Measurements from ENCODE around the gene GRIP1. TPM values are rescaled to one million over a fixed set of nuclear protein-coding genes. Genes with fewer than 3 reads are reported as not detected.

GRIP1 gene
- total RNA-seq, 2 experiments from 2014 or later, result 0.53 to 0.95 TPM

- Mint-ChIP-seq H3K9me3 (no peaks in the 10 kb centered on the region), H3K27me3 (peaks cover 2% of the 10 kb centered on the region), H3K4me3 (no peak overlapping the region), H3K36me3 (no peaks in the 10 kb centered on the region), H3K4me1 (ENCODE audit: low read depth) (peaks cover 16% of the 10 kb centered on the region), H3K27ac (no peak overlapping the region)
- no peak for DNase-seq
- ChIA-PET CTCF (interaction anchor here (0.6 to 2.2 kb wide), 13 partner anchors 12 to 1877 kb away, joined by 3 to 19 read pairs (median 3); no protein-coding TSS in a partner anchor), POLR2A (no interaction called here)
- intact Hi-C loops (cut with micrococcal nuclease), result no loop called here
Measured at GRCh38 chr12:66708704-66709456, 30.0 kb upstream of the GRIP1 start.

DNA sequence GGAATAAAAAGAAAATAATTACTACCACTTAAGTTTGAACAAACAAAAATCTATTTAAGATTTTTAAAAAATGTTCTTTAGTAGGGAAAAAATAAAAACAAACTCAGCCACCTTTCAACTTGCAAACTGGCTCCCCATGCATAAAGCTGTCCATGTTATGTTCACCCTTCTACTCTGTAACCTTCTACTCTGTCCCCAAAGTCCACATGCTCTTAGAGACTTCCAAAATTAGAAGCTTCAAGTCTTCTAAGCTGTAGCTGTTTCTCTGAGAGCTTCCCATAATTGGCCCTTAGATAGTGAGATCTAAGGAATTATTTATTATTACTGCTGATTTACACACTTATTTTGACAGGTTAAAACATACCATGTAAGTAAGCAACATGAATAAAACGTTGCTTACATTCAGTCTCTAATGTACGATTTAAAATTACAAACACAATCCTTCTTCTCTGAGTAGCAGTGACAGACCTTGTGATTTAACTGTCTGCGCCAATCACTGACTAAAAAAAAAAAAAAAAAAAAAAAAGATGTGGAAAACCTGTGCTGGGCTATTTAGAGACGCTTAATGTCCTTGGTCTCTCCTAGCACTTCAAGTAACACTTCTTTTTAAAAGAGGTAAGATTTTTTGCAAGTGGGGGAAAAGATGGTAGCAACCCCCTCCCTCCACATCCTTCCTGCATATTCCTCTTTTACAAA, 28.3 kb upstream of the GRIP1 start:
- CTCF ChIA-PET, result no interaction called here
- no peak for DNase-seq
- intact Hi-C loops (cut with micrococcal nuclease), result no loop called here
- H3K9me3 Mint-ChIP-seq, result no peaks in the 10 kb centered on the region
- peaks cover 9% of the 10 kb centered on the region for H3K4me1 Mint-ChIP-seq (ENCODE audit: low read depth)
- no peak overlapping the region for H3K27ac Mint-ChIP-seq
- POLR2A ChIA-PET, result no interaction called here
- no peaks in the 10 kb centered on the region for H3K36me3 Mint-ChIP-seq
- H3K4me3 Mint-ChIP-seq, result no peak overlapping the region
- peaks cover 13% of the 10 kb centered on the region for H3K27me3 Mint-ChIP-seq

- Mint-ChIP-seq H3K27ac (no peak overlapping the region), H3K27me3 (peaks cover 23% of the 10 kb centered on the region), H3K9me3 (peaks cover 2% of the 10 kb centered on the region), H3K36me3 (no peaks in the 10 kb centered on the region), H3K4me3 (no peak overlapping the region), H3K4me1 (ENCODE audit: low read depth) (peaks cover 4% of the 10 kb centered on the region)
- POLR2A ChIA-PET, result no interaction called here
- DNase-seq, result no peak
- intact Hi-C loops (cut with micrococcal nuclease), result loop anchor here (10.0 kb wide), 1 partner anchor 555 kb away; no protein-coding TSS in a partner anchor
- CTCF ChIA-PET, result no interaction called here
Measured at GRCh38 chr12:66699738-66700482, 21.0 kb upstream of the GRIP1 start.

- peaks cover 22% of the 10 kb centered on the region for H3K27me3 Mint-ChIP-seq
- H3K9me3 Mint-ChIP-seq, result peaks cover 2% of the 10 kb centered on the region
- ChIA-PET CTCF (interaction anchor here (1.4 to 3.8 kb wide), 2 partner anchors 10 to 162 kb away, joined by 4 to 14 read pairs; no protein-coding TSS in a partner anchor), POLR2A (no interaction called here)
- H3K27ac Mint-ChIP-seq, result no peak overlapping the region
- H3K36me3 Mint-ChIP-seq, result no peaks in the 10 kb centered on the region
- H3K4me3 Mint-ChIP-seq, result no peak overlapping the region
- no peak for DNase-seq
- H3K4me1 Mint-ChIP-seq (ENCODE audit: low read depth), result peaks cover 4% of the 10 kb centered on the region
- intact Hi-C loops (cut with micrococcal nuclease), result loop anchor here (10.0 kb wide), 1 partner anchor 554 kb away; no protein-coding TSS in a partner anchor
Measured at GRCh38 chr12:66698558-66698957, 19.7 kb upstream of the GRIP1 start.

DNA sequence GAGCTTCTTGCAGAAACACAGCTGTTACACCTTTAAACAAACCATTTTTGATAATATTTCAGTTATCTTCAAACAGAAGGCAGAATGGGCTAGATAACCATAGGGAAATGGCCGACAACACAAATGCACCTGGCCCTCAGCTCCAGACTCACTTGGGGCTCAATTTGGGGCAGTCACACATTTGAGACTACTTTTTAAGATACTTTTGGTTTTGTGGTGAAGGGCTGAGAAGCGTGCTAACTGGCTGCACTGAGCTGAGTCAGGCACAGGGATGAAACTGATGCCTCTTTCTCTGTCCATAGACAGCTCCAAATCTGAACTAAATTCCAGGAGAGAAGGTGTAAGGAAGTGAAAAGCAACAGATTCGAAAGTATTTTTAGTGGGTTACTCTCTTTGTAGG, 18.5 kb upstream of the GRIP1 start:
- Mint-ChIP-seq H3K9me3 (peaks cover 2% of the 10 kb centered on the region), H3K27me3 (peaks cover 14% of the 10 kb centered on the region), H3K4me1 (ENCODE audit: low read depth) (peaks cover 4% of the 10 kb centered on the region), H3K4me3 (no peak overlapping the region), H3K27ac (no peak overlapping the region), H3K36me3 (no peaks in the 10 kb centered on the region)
- CTCF ChIA-PET, result interaction anchor here (0.7 to 3.8 kb wide), 4 partner anchors 11 to 163 kb away, joined by 3 to 14 read pairs (median 4); no protein-coding TSS in a partner anchor
- intact Hi-C loops (cut with micrococcal nuclease), result loop anchor here (10.0 kb wide), 1 partner anchor 553 kb away; no protein-coding TSS in a partner anchor
- no peak for DNase-seq
- POLR2A ChIA-PET, result no interaction called here

- H3K4me1 Mint-ChIP-seq (ENCODE audit: low read depth), result peaks cover 4% of the 10 kb centered on the region
- intact Hi-C loops (cut with micrococcal nuclease), result loop anchor here (1.0 to 10.0 kb wide), 3 partner anchors 166 to 550 kb away; no protein-coding TSS in a partner anchor
- no peak for DNase-seq
- CTCF ChIA-PET, result interaction anchor here (0.6 to 5.0 kb wide), 11 partner anchors 13 to 1804 kb away, joined by 3 to 31 read pairs (median 4); partner anchors contain the start of gene GRIP1
- no peak overlapping the region for H3K4me3 Mint-ChIP-seq
- H3K9me3 Mint-ChIP-seq, result peaks cover 2% of the 10 kb centered on the region
- no peaks in the 10 kb centered on the region for H3K36me3 Mint-ChIP-seq
- POLR2A ChIA-PET, result no interaction called here
- H3K27me3 Mint-ChIP-seq, result peaks cover 10% of the 10 kb centered on the region
- H3K27ac Mint-ChIP-seq, result no peak overlapping the region
Measured at GRCh38 chr12:66694666-66695613, 16.1 kb upstream of the GRIP1 start.

DNA sequence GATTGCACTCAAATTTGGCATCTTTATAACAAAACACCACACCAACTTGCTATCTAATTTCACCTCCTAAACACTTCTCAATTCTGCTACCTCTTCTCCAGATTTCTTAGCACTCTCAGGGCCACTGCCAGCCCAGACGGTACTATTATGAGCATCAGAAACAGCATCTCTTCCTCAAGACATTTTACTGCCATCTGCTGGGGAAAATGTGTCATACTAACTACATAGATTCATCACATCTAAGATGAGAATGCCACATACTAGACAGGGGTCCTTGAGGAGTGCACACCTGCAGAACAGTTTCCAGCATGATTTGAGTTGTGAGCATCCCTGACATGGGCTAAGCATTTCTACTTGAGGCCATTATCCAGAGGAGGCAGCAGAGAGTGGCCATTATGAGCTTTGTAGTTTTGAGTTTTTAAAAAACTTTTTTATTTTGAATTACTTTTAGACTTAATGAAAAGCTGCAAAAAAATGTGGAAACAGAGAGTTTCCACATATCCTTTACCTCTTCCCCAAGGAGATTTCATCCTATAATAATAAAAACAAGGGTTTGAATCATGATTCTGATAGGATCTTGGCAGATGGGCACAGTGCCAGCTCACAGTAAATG, 15.1 kb upstream of the GRIP1 start:
- no peak overlapping the region for H3K27ac Mint-ChIP-seq
- no peaks in the 10 kb centered on the region for H3K36me3 Mint-ChIP-seq
- POLR2A ChIA-PET, result no interaction called here
- intact Hi-C loops (cut with micrococcal nuclease), result loop anchor here (1.0 to 10.0 kb wide), 3 partner anchors 167 to 549 kb away; no protein-coding TSS in a partner anchor
- H3K27me3 Mint-ChIP-seq, result peaks cover 5% of the 10 kb centered on the region
- H3K9me3 Mint-ChIP-seq, result no peaks in the 10 kb centered on the region
- peaks cover 4% of the 10 kb centered on the region for H3K4me1 Mint-ChIP-seq (ENCODE audit: low read depth)
- no peak overlapping the region for H3K4me3 Mint-ChIP-seq
- peak; percentile 17 for DNase-seq
- CTCF ChIA-PET, result interaction anchor here (0.8 to 5.0 kb wide), 8 partner anchors 12 to 1803 kb away, joined by 3 to 31 read pairs (median 4); partner anchors contain the start of gene GRIP1

GRCh38 chr12:66692986-66693385, 14.1 kb upstream of the GRIP1 start:
- intact Hi-C loops (cut with micrococcal nuclease), result loop anchor here (10.0 kb wide), 1 partner anchor 548 kb away; no protein-coding TSS in a partner anchor
- CTCF ChIA-PET, result interaction anchor here (0.5 to 5.0 kb wide), 8 partner anchors 11 to 1068 kb away, joined by 3 to 31 read pairs (median 4); no protein-coding TSS in a partner anchor

DNA sequence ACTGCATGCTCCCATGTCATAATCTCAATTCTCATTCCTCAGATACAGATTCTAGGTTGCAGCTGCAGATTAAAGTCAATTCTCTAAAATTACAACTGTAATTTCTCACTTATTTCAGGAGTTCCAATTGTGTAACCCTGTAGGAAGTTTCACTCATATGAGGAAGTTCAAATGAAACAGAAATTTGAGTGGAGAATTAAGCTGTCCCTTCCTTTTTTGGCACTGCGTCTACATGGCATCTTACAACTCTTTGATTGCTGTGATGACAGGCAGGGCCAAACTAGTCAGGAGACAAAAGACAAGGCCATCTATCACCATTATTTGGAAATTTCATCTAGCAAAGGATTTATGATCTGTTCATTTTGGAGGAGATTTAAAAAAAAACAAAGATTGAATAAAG, 13.3 kb upstream of the GRIP1 start:
- H3K27me3 Mint-ChIP-seq, result peaks cover 9% of the 10 kb centered on the region
- no peak for DNase-seq
- H3K4me3 Mint-ChIP-seq, result no peak overlapping the region
- no peak overlapping the region for H3K27ac Mint-ChIP-seq
- intact Hi-C loops (cut with micrococcal nuclease), result loop anchor here (10.0 kb wide), 1 partner anchor 547 kb away; no protein-coding TSS in a partner anchor
- H3K9me3 Mint-ChIP-seq, result no peaks in the 10 kb centered on the region
- H3K4me1 Mint-ChIP-seq (ENCODE audit: low read depth), result no peaks in the 10 kb centered on the region
- ChIA-PET POLR2A (no interaction called here), CTCF (interaction anchor here (0.7 to 5.0 kb wide), 3 partner anchors 10 to 422 kb away, joined by 3 to 31 read pairs (median 22); no protein-coding TSS in a partner anchor)
- no peaks in the 10 kb centered on the region for H3K36me3 Mint-ChIP-seq

More at GRCh38 chr12:66692986-66693385, 14.1 kb upstream of the GRIP1 start:
- Mint-ChIP-seq H3K9me3 (no peaks in the 10 kb centered on the region), H3K4me3 (no peak overlapping the region), H3K36me3 (no peaks in the 10 kb centered on the region), H3K27ac (no peak overlapping the region), H3K27me3 (peaks cover 9% of the 10 kb centered on the region), H3K4me1 (ENCODE audit: low read depth) (no peaks in the 10 kb centered on the region)
- POLR2A ChIA-PET, result no interaction called here
- no peak for DNase-seq

GRCh38 chr12:66688846-66689439, 10.1 kb upstream of the GRIP1 start:
- intact Hi-C loops (cut with micrococcal nuclease), result loop anchor here (1.0 kb wide), 1 partner anchor 172 kb away; no protein-coding TSS in a partner anchor
- DNase-seq, result peak; percentile 21

More at GRCh38 chr12:66688846-66689439, 10.1 kb upstream of the GRIP1 start:
- POLR2A ChIA-PET, result no interaction called here
- H3K27me3 Mint-ChIP-seq, result peaks cover 12% of the 10 kb centered on the region
- no peak overlapping the region for H3K27ac Mint-ChIP-seq
- H3K4me1 Mint-ChIP-seq (ENCODE audit: low read depth), result no peaks in the 10 kb centered on the region
- H3K4me3 Mint-ChIP-seq, result no peak overlapping the region
- H3K9me3 Mint-ChIP-seq, result no peaks in the 10 kb centered on the region
- CTCF ChIA-PET, result interaction anchor here (2.6 kb wide), 1 partner anchor 171 kb away, joined by 16 read pairs; no protein-coding TSS in a partner anchor
- H3K36me3 Mint-ChIP-seq, result no peaks in the 10 kb centered on the region

Data from activated CD4-positive, alpha-beta memory T cell treated with anti-CD3 and anti-CD28 coated beads for 36 hours (primary cell).